Gastrocnemius medialis (tissue), 4 donors: Measurements from ENCODE around the gene PLXNC1.

ENCODE experiments used
- CTCF ChIP-seq, 5 experiments: fragments of 450-650 bp in 3 of 5; fragments of 200-600 bp in 2 of 5; sonication (generic) in 2 of 5; IDR thresholded peaks in 4 of 5; conservative IDR thresholded peaks in 1 of 5; 1 replicate in 4 of 5; 2 replicates in 1 of 5; pipeline ENCODE4 v1.5.1; 2016 to 2019; ENCODE audit warnings: antibody characterized with exemption in 5 of 5, mild to moderate bottlenecking in 3 of 5, moderate library complexity in 3 of 5
- POLR2A ChIP-seq, 2 donors: fragments of 450-650 bp; IDR thresholded peaks; one replicate each; pipeline ENCODE4 v1.6.1; 2017; ENCODE audit warnings: antibody characterized with exemption in 2 of 2, mild to moderate bottlenecking in 2 of 2, moderate library complexity in 2 of 2

GRCh38 chr12:94187361-94187760 lies 39.0 kb downstream of the PLXNC1 start:
- no peak for TF ChIP-seq POLR2A (IDR thresholded peaks at IDR 0.05)
- TF ChIP-seq CTCF (IDR thresholded peaks at IDR 0.05 in 4 of 5, conservative IDR thresholded peaks at IDR 0.05 in 1 of 5), result no peak
